Thyroid gland (tissue), 4 donors: ENCODE measurements around the gene LIN28B. TPM values are rescaled to one million over a fixed set of nuclear protein-coding genes. Genes with fewer than 3 reads are reported as not detected.
A peak's percentile ranks its signal among the peaks of the same experiment; 100 is the strongest.

Experiments
- DNase-seq, 2 donors: peaks; one replicate each; pipeline ENCODE4 v3.0.0-alpha.2; 2019
- H3K27ac ChIP-seq, 3 donors: fragments of 200-600 bp; sonication (generic); 1 replicate in 2 of 3; 2 replicates in 1 of 3; pipeline ENCODE4 v1.5.1; 2016 to 2019; ENCODE audit warnings: mild to moderate bottlenecking in 1 of 3, moderate library complexity in 1 of 3
- H3K27me3 ChIP-seq: fragments of 200-600 bp; sonication (generic); one replicate; pipeline ENCODE4 v1.5.1; 2019
- H3K36me3 ChIP-seq, 2 donors: fragments of 200-600 bp; sonication (generic); one replicate each; pipeline ENCODE4 v1.5.1; 2016 to 2019
- H3K4me1 ChIP-seq, 2 donors: fragments of 200-600 bp; sonication (generic); one replicate each; pipeline ENCODE4 v1.5.1; 2017 to 2019
- H3K4me3 ChIP-seq, 3 donors: fragments of 200-600 bp; sonication (generic); replicated peaks in 1 of 3; 1 replicate in 2 of 3; 2 replicates in 1 of 3; pipeline ENCODE4 v1.5.1; 2016; ENCODE audit warnings: mild to moderate bottlenecking in 1 of 3
- H3K9me3 ChIP-seq: fragments of 200-600 bp; sonication (generic); one replicate; pipeline ENCODE4 v1.5.1; 2017
- CTCF ChIP-seq, 6 experiments: fragments of 200-600 bp in 3 of 6; fragments of 450-650 bp in 3 of 6; sonication (generic) in 3 of 6; IDR thresholded peaks; one replicate each; pipeline ENCODE4 v1.5.1; 2016 to 2019; ENCODE audit warnings: antibody characterized with exemption in 6 of 6, mild to moderate bottlenecking in 2 of 6, inconsistent platforms in 1 of 6, moderate library complexity in 1 of 6
- POLR2A ChIP-seq, 2 donors: fragments of 450-650 bp; IDR thresholded peaks; one replicate each; pipeline ENCODE4 v1.6.1; 2017; ENCODE audit warnings: antibody characterized with exemption in 2 of 2, mild to moderate bottlenecking in 2 of 2, moderate library complexity in 1 of 2
- WGBS, 2 donors: methylation state at CpG; one replicate each; pipeline ENCODE4 v1.1.5; 2017; 5-methylcytosine and 5-hydroxymethylcytosine counted together
- intact Hi-C: fragments of 100-400 bp; cut with DNase I; formaldehyde crosslinking; loops from one replicate; pipeline ENCODE4 v1.15.1; 2023
- total RNA-seq, 4 donors: library from RNA; depleted of rRNA; stranded (reverse); fragments of >200 nt; gene quantifications; one replicate each; pipeline ENCODE4 v1.2.3, GENCODE V29; 2016

LIN28B gene
- total RNA-seq, 4 donors from 2014 or later = 0.24 TPM; not detected in 3

GRCh38 chr6:105015482-105015881 is 58.6 kb downstream of the LIN28B start:
- Histone ChIP-seq H3K27me3 (no peaks in the 10 kb centered on the region), H3K36me3 (no peaks in the 10 kb centered on the region), H3K4me3 (no peak overlapping the region), H3K9me3 (no peaks in the 10 kb centered on the region), H3K27ac (peak overlapping the region in 1 of 3 donors; percentile 6), H3K4me1 (peaks cover 3 to 4% of the 10 kb centered on the region in 2 donors)
- TF ChIP-seq POLR2A (IDR thresholded peaks at IDR 0.05) = no peak
- TF ChIP-seq CTCF (IDR thresholded peaks at IDR 0.05) = no peak
- WGBS, 2 donors = 60 to 71% methylated on average over 2 of the region's 2 CpGs
- intact Hi-C loops = no loop called here
- DNase-seq = no peak

- H3K27me3 ChIP-seq = no peaks in the 10 kb centered on the region
- peaks cover 2 to 3% of the 10 kb centered on the region in 2 donors for H3K4me1 ChIP-seq
- no peak for DNase-seq
- TF ChIP-seq CTCF (IDR thresholded peaks at IDR 0.05) = no peak
- H3K9me3 ChIP-seq = no peaks in the 10 kb centered on the region
- intact Hi-C loops = no loop called here
- H3K36me3 ChIP-seq = no peaks in the 10 kb centered on the region
- WGBS, 2 donors = 90 to 96% methylated on average over 2 of the region's 2 CpGs
- H3K4me3 ChIP-seq = no peak overlapping the region
- H3K27ac ChIP-seq = no peak overlapping the region
These were observed 62.4 kb downstream of the LIN28B start for GRCh38 chr6:105019285-105019684.

- no peak for TF ChIP-seq CTCF (IDR thresholded peaks at IDR 0.05)
- TF ChIP-seq POLR2A (IDR thresholded peaks at IDR 0.05) = no peak
- Histone ChIP-seq H3K9me3 (no peaks in the 10 kb centered on the region), H3K27me3 (no peaks in the 10 kb centered on the region), H3K4me1 (peaks cover 0 to 5% of the 10 kb centered on the region in 2 donors), H3K4me3 (no peak overlapping the region), H3K36me3 (no peaks in the 10 kb centered on the region), H3K27ac (no peak overlapping the region)
- DNase-seq = no peak
- intact Hi-C loops = no loop called here
- 92 to 95% methylated on average over 3 of the region's 3 CpGs for WGBS, 2 donors
These were observed 64.5 kb downstream of the LIN28B start for GRCh38 chr6:105021399-105021798.

- 97% methylated on average over 1 of the region's 1 CpG for WGBS, 2 donors
- Histone ChIP-seq H3K27ac (no peak overlapping the region), H3K36me3 (no peaks in the 10 kb centered on the region), H3K27me3 (no peaks in the 10 kb centered on the region), H3K4me3 (no peak overlapping the region), H3K9me3 (no peaks in the 10 kb centered on the region), H3K4me1 (peaks cover 0 to 5% of the 10 kb centered on the region in 2 donors)
- no peak for TF ChIP-seq POLR2A (IDR thresholded peaks at IDR 0.05)
- no peak for TF ChIP-seq CTCF (IDR thresholded peaks at IDR 0.05)
- intact Hi-C loops = no loop called here
- DNase-seq = no peak
These were observed 65.5 kb downstream of the LIN28B start for GRCh38 chr6:105022416-105022815.

- Histone ChIP-seq H3K4me1 (peaks cover 0 to 5% of the 10 kb centered on the region in 2 donors), H3K27me3 (no peaks in the 10 kb centered on the region), H3K27ac (no peak overlapping the region), H3K4me3 (no peak overlapping the region), H3K9me3 (no peaks in the 10 kb centered on the region), H3K36me3 (no peaks in the 10 kb centered on the region)
- no peak for DNase-seq
- TF ChIP-seq POLR2A (IDR thresholded peaks at IDR 0.05) = no peak
- no peak for TF ChIP-seq CTCF (IDR thresholded peaks at IDR 0.05)
- intact Hi-C loops = no loop called here
- WGBS, 2 donors = 55 to 61% methylated on average over 3 of the region's 3 CpGs
These were observed 67.9 kb downstream of the LIN28B start for GRCh38 chr6:105024803-105025202.
